HepG2 (cell line): ENCODE results near the gene TNP2. TPM values are rescaled to one million over a fixed set of nuclear protein-coding genes. Genes with fewer than 3 reads are reported as not detected.

Experiments used
- ATF7-NPFF ChIP-seq: sonication (generic); formaldehyde crosslinking; IDR thresholded peaks from 2 replicates; pipeline ENCODE4 v1.8.1; 2023; ENCODE audit warnings: mild to moderate bottlenecking, low read depth, missing genetic modification reagents, moderate library complexity
- GLI4 ChIP-seq: sonication (generic); formaldehyde crosslinking; IDR thresholded peaks from 2 replicates; pipeline ENCODE4 v1.5.1; 2020; ENCODE audit warnings: missing genetic modification reagents, mild to moderate bottlenecking, moderate library complexity, borderline replicate concordance
- HIVEP1 ChIP-seq: sonication (generic); formaldehyde crosslinking; IDR thresholded peaks from 2 replicates; pipeline ENCODE4 v1.4.0; 2020; ENCODE audit warnings: mild to moderate bottlenecking, missing genetic modification reagents
- HNF1A ChIP-seq, 2 experiments: sonication (generic) in 1 of 2; formaldehyde crosslinking in 1 of 2; IDR thresholded peaks; 2 replicates each; pipeline versions ENCODE4 v1.4.0 to v1.6.1; 2016 to 2020; ENCODE audit warnings: borderline replicate concordance in 1 of 2, low read depth in 1 of 2, mild to moderate bottlenecking in 1 of 2, missing genetic modification reagents in 1 of 2
- HOXA3 ChIP-seq: sonication (generic); formaldehyde crosslinking; IDR thresholded peaks from 2 replicates; pipeline ENCODE4 v1.5.0; 2020; ENCODE audit warnings: missing genetic modification reagents
- KMT2A ChIP-seq: sonication (generic); formaldehyde crosslinking; IDR thresholded peaks from 2 replicates; pipeline ENCODE4 v1.4.0; 2020; ENCODE audit warnings: missing genetic modification reagents
- NFE2L1 ChIP-seq: sonication (generic); formaldehyde crosslinking; IDR thresholded peaks from 2 replicates; pipeline ENCODE4 v1.4.0; 2020; ENCODE audit warnings: missing genetic modification reagents, mild to moderate bottlenecking, borderline replicate concordance
- NFKBIZ ChIP-seq: IDR thresholded peaks from 2 replicates; pipeline ENCODE4 v1.6.1; 2018; ENCODE audit warnings: missing genetic modification reagents, missing compliant biosample characterization
- NRL ChIP-seq: sonication (generic); formaldehyde crosslinking; IDR thresholded peaks from 2 replicates; pipeline ENCODE4 v1.5.0; 2020; ENCODE audit warnings: missing genetic modification reagents, mild to moderate bottlenecking, moderate library complexity, borderline replicate concordance
- SOX5 ChIP-seq: IDR thresholded peaks from 2 replicates; pipeline ENCODE4 v1.6.1; 2016; ENCODE audit warnings: borderline replicate concordance
- STAG1 ChIP-seq: sonication (generic); formaldehyde crosslinking; IDR thresholded peaks from 2 replicates; pipeline ENCODE4 v1.4.0; 2020; ENCODE audit warnings: missing genetic modification reagents
- STAT5B ChIP-seq: sonication (generic); formaldehyde crosslinking; IDR thresholded peaks from 2 replicates; pipeline ENCODE4 v1.4.0; 2020; ENCODE audit warnings: missing genetic modification reagents
- ZBTB8A ChIP-seq: sonication (generic); formaldehyde crosslinking; IDR thresholded peaks from 2 replicates; pipeline ENCODE4 v1.4.0; 2020; ENCODE audit warnings: mild to moderate bottlenecking, low read depth, missing genetic modification reagents, borderline replicate concordance
- ZFP41 ChIP-seq: sonication (generic); formaldehyde crosslinking; IDR thresholded peaks from 2 replicates; pipeline ENCODE4 v1.4.0; 2020; ENCODE audit warnings: mild to moderate bottlenecking, missing genetic modification reagents, borderline replicate concordance
- ZNF274 ChIP-seq: sonication (generic); formaldehyde crosslinking; IDR thresholded peaks from 2 replicates; pipeline ENCODE4 v1.5.1; 2020; ENCODE audit warnings: mild to moderate bottlenecking, missing genetic modification reagents
- ZNF3 ChIP-seq: IDR thresholded peaks from 2 replicates; pipeline ENCODE4 v1.7.0; 2017; ENCODE audit warnings: inconsistent platforms
- ZSCAN20 ChIP-seq: sonication (generic); formaldehyde crosslinking; IDR thresholded peaks from 2 replicates; pipeline ENCODE4 v1.4.0; 2020; ENCODE audit warnings: missing genetic modification reagents, mild to moderate bottlenecking, borderline replicate concordance
- polyA plus RNA-seq, 8 experiments: library from polyadenylated mRNA; depleted of rRNA in 3 of 8; stranded (reverse) in 7 of 8; unstranded in 1 of 8; fragments of >200 nt; fragmentation: Illumina TruSeq in 4 of 8; extraction: Trizol in 4 of 8; gene quantifications; 2 replicates each; pipeline versions ENCODE4 v1.2.1 to v1.2.3, GENCODE V29; 2011 to 2016; ENCODE audit warnings: low read depth in 4 of 8, missing spikeins in 1 of 8, mixed read lengths in 1 of 8; ENCODE audit not compliant: insufficient read depth in 1 of 8
- total RNA-seq, 5 experiments: library from RNA; depleted of rRNA; stranded (reverse); fragments of >200 nt; fragmentation: Illumina TruSeq; extraction: Trizol; gene quantifications; 2 replicates each; pipeline ENCODE4 v1.2.3, GENCODE V29; 2016; ENCODE audit warnings: low read depth in 1 of 5
- TF ChIP-seq, protein P1 (sequence below): sonication (generic); formaldehyde crosslinking; IDR thresholded peaks from 2 replicates; pipeline ENCODE4 v1.4.0; 2020; ENCODE audit warnings: missing genetic modification reagents
- TF ChIP-seq, protein P2 (sequence below): sonication (generic); formaldehyde crosslinking; IDR thresholded peaks from 2 replicates; pipeline ENCODE4 v1.5.0; 2020; ENCODE audit warnings: mild to moderate bottlenecking, missing genetic modification reagents
- TF ChIP-seq, protein P3 (sequence below): sonication (generic); formaldehyde crosslinking; IDR thresholded peaks from 2 replicates; pipeline ENCODE4 v1.5.0; 2020; ENCODE audit warnings: missing genetic modification reagents, mild to moderate bottlenecking, borderline replicate concordance

The TNP2 gene
- total and polyA plus RNA-seq, 2 of the 13 experiments (the other 11 are each of a cell fraction or from before 2014, with no cell fraction given), result not detected

DNA sequence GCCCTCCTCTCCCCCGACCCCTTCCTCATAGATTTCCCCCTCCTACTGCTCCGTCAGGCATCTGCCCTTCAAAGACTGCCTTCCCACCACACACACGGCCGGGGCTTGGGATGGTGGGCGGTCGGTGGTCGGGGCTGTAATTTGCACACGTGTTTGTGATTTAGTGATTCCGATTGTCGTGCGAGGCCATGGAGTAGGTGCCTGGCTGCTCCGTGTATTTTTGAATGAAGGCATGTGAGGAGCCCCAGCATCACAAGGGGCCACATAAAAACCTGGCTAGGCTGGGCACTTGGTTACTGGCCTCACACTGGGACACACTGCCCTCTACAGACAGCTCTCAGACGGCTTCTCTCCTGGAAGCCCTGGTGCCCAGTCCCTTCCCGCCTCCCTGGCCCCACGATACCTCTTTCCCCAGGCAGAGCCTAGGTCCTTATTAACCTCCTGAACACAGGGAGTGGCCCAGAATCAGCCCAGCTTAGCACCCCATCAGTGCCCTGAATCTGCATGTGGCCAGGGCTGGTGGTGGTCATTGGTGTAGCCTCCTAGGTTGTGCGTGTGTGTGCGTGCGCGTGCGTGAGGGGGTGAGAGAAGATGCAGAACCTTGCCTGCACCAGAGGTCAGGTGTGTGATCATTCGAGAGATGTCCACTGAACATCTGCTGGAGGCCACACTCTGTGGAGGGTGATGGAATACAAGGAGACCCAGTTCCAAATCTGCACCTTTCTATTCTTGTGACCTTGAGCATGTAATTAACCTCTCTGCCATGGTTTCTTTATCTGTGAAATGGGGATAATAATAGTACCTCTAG, 11.8 kb downstream of the TNP2 start (continued):
- TF ChIP-seq GLI4 (no peak), STAG1 (CRISPR knock-in tag) (peak; percentile 87), ATF7-NPFF (CRISPR knock-in tag) (peak; percentile 55; the same call in 1 of the 2 replicates), HOXA3 (CRISPR knock-in tag) (peak; percentile 82), ZSCAN20 (CRISPR knock-in tag) (no peak; the same call in 1 of the 2 replicates), NRL (CRISPR knock-in tag) (no peak), ZBTB8A (0 out of 2 replicates have a peak, but pooled peaks have one; percentile 40), SOX5 (CRISPR knock-in tag) (peak; percentile 27; the same call in 1 of the 2 replicates), NFKBIZ (peak; percentile 29; the same call in 1 of the 2 replicates), ZNF3 (no peak), ZFP41 (CRISPR knock-in tag) (no peak; the same call in 1 of the 2 replicates), STAT5B (CRISPR knock-in tag) (no peak), KMT2A (CRISPR knock-in tag) (no peak), ZNF274 (CRISPR knock-in tag) (peak; percentile 77), HNF1A (IDR thresholded peaks at IDR 0.05; ENCODE audit: low read depth) (no peak), HNF1A (CRISPR knock-in tag; IDR thresholded peaks at IDR 0.05; ENCODE audit: borderline replicate concordance) (peak; percentile 60), HIVEP1 (CRISPR knock-in tag) (peak; percentile 12; the same call in 1 of the 2 replicates), NFE2L1 (CRISPR knock-in tag) (peak; percentile 89)
- TF ChIP-seq, protein P1, sequence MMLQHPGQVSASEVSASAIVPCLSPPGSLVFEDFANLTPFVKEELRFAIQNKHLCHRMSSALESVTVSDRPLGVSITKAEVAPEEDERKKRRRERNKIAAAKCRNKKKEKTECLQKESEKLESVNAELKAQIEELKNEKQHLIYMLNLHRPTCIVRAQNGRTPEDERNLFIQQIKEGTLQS (CRISPR knock-in tag), result no peak
- TF ChIP-seq, protein P2, sequence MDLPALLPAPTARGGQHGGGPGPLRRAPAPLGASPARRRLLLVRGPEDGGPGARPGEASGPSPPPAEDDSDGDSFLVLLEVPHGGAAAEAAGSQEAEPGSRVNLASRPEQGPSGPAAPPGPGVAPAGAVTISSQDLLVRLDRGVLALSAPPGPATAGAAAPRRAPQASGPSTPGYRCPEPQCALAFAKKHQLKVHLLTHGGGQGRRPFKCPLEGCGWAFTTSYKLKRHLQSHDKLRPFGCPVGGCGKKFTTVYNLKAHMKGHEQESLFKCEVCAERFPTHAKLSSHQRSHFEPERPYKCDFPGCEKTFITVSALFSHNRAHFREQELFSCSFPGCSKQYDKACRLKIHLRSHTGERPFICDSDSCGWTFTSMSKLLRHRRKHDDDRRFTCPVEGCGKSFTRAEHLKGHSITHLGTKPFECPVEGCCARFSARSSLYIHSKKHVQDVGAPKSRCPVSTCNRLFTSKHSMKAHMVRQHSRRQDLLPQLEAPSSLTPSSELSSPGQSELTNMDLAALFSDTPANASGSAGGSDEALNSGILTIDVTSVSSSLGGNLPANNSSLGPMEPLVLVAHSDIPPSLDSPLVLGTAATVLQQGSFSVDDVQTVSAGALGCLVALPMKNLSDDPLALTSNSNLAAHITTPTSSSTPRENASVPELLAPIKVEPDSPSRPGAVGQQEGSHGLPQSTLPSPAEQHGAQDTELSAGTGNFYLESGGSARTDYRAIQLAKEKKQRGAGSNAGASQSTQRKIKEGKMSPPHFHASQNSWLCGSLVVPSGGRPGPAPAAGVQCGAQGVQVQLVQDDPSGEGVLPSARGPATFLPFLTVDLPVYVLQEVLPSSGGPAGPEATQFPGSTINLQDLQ (CRISPR knock-in tag), result peak; percentile 57; the same call in 1 of the 2 replicates
- TF ChIP-seq, protein P3, sequence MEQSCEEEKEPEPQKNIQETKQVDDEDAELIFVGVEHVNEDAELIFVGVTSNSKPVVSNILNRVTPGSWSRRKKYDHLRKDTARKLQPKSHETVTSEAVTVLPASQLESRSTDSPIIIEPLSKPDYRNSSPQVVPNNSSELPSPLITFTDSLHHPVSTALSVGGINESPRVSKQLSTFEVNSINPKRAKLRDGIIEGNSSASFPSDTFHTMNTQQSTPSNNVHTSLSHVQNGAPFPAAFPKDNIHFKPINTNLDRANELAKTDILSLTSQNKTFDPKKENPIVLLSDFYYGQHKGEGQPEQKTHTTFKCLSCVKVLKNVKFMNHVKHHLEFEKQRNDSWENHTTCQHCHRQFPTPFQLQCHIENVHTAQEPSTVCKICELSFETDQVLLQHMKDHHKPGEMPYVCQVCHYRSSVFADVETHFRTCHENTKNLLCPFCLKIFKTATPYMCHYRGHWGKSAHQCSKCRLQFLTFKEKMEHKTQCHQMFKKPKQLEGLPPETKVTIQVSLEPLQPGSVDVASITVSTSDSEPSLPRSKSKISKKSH (CRISPR knock-in tag), result 0 out of 2 replicates have a peak, but pooled peaks have one; percentile 46
